Neural progenitor cell (in vitro differentiated cells): ENCODE results near the gene FAM107A. TPM values are rescaled to one million over a fixed set of nuclear protein-coding genes. Genes with fewer than 3 reads are reported as not detected.

ENCODE experiments used
- DNase-seq: peaks from one replicate; pipeline ENCODE4 v3.0.0-alpha.2; 2016; ENCODE audit warnings: low spot score
- H2AFZ ChIP-seq: fragments of 200-600 bp; sonication (generic); replicated peaks from 2 replicates; pipeline ENCODE4 v1.6.1; 2016; ENCODE audit warnings: antibody characterized with exemption
- H3F3A ChIP-seq: fragments of 200-600 bp; sonication (generic); 2 replicates; pipeline ENCODE4 v1.6.1; 2016; ENCODE audit warnings: antibody characterized with exemption, low read depth
- H3K27ac ChIP-seq: fragments of 200-600 bp; sonication (generic); 2 replicates; pipeline ENCODE4 v1.5.1; 2016; ENCODE audit warnings: mild to moderate bottlenecking
- H3K27me3 ChIP-seq: fragments of 200-600 bp; sonication (generic); 2 replicates; pipeline ENCODE4 v1.6.1; 2016; ENCODE audit warnings: mild to moderate bottlenecking, moderate library complexity
- H3K36me3 ChIP-seq: fragments of 200-600 bp; sonication (generic); 2 replicates; pipeline ENCODE4 v1.5.1; 2016
- H3K4me1 ChIP-seq: fragments of 200-600 bp; sonication (generic); 2 replicates; pipeline ENCODE4 v1.6.1; 2016; ENCODE audit warnings: mixed run types
- H3K4me2 ChIP-seq: fragments of 200-600 bp; sonication (generic); 2 replicates; pipeline ENCODE4 v1.6.1; 2016
- H3K4me3 ChIP-seq: fragments of 200-600 bp; sonication (generic); 2 replicates; pipeline ENCODE4 v1.5.1; 2016
- H3K79me2 ChIP-seq: fragments of 200-600 bp; sonication (generic); 2 replicates; pipeline ENCODE4 v1.6.1; 2016; ENCODE audit warnings: low read depth
- H3K9ac ChIP-seq: fragments of 200-600 bp; sonication (generic); 2 replicates; pipeline ENCODE4 v1.6.1; 2016
- H3K9me3 ChIP-seq: fragments of 200-600 bp; sonication (generic); 2 replicates; pipeline ENCODE4 v1.5.1; 2016; ENCODE audit warnings: low read depth
- H4K20me1 ChIP-seq: fragments of 200-600 bp; sonication (generic); 2 replicates; pipeline ENCODE4 v1.6.1; 2016; ENCODE audit warnings: low read depth
- H3K27ac Mint-ChIP-seq: 3 replicates; pipeline ENCODE4 v1.8.0; 2021; ENCODE audit warnings: mixed read lengths
- H3K27me3 Mint-ChIP-seq: 2 replicates; pipeline ENCODE4 v1.8.0; 2022; ENCODE audit warnings: low read depth, mild to moderate bottlenecking, inconsistent platforms, moderate library complexity, mixed read lengths; ENCODE audit not compliant: insufficient read depth
- H3K36me3 Mint-ChIP-seq: 3 replicates; pipeline ENCODE4 v1.8.0; 2021; ENCODE audit warnings: mixed read lengths
- H3K4me1 Mint-ChIP-seq: 3 replicates; pipeline ENCODE4 v1.8.0; 2021; ENCODE audit warnings: mixed read lengths
- H3K4me3 Mint-ChIP-seq: 3 replicates; pipeline ENCODE4 v1.8.0; 2021; ENCODE audit warnings: mild to moderate bottlenecking, moderate library complexity, mixed read lengths
- H3K9me3 Mint-ChIP-seq: 3 replicates; pipeline ENCODE4 v1.8.0; 2020; ENCODE audit warnings: mixed read lengths
- EZH2 ChIP-seq: fragments of 200-600 bp; sonication (generic); IDR thresholded peaks from 2 replicates; pipeline ENCODE4 v1.6.1; 2017; ENCODE audit warnings: antibody characterized with exemption, mild to moderate bottlenecking, moderate library complexity
- EZH2phosphoT487 ChIP-seq: fragments of 200-600 bp; sonication (generic); IDR thresholded peaks from 2 replicates; pipeline ENCODE4 v1.6.1; 2017; ENCODE audit warnings: antibody characterized with exemption
- total RNA-seq: library from RNA; depleted of rRNA; stranded (reverse); fragments of >200 nt; gene quantifications from 2 replicates; pipeline ENCODE4 v1.2.3, GENCODE V29; 2015; ENCODE audit warnings: low replicate concordance
- TF ChIP-seq, protein P1 (sequence below): fragments of 200-600 bp; sonication (generic); IDR thresholded peaks from 2 replicates; pipeline ENCODE4 v1.5.1; 2017; ENCODE audit warnings: antibody characterized with exemption, mild to moderate bottlenecking

FAM107A gene
- total RNA-seq, 1 donor from 2014 or later = 0.11 TPM

DNA sequence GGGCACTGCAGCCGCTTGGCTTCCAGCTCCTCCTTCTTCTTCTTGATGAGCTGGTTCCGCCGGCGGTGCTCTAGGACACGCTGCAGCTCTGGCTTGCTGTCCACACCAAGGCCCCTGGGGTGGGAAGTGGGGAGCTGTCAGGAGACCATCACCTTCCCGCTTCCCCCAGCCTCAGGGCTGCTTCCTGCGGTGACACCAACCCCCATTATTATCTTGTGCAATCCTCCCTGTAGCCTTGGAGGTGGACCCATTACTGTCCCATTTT is 10.0 kb downstream of the FAM107A start:
- Histone ChIP-seq H3K4me1 (peaks cover 13% of the 10 kb centered on the region), H3K4me3 (no peak overlapping the region), H3K4me2 (no peak overlapping the region), H3K36me3 (no peaks in the 10 kb centered on the region), H3K9me3 (no peaks in the 10 kb centered on the region), H4K20me1 (no peaks in the 10 kb centered on the region), H3K79me2 (no peaks in the 10 kb centered on the region), H3K27ac (no peak overlapping the region), H3K9ac (no peak overlapping the region), H3K27me3 (no peaks in the 10 kb centered on the region), H2AFZ (no peak overlapping the region), H3F3A (peaks cover 4% of the 10 kb centered on the region)
- DNase-seq = no peak
- peaks cover 35% of the 10 kb centered on the region for H3K4me1 Mint-ChIP-seq
- H3K36me3 Mint-ChIP-seq = no peaks in the 10 kb centered on the region
- TF ChIP-seq, protein P1, sequence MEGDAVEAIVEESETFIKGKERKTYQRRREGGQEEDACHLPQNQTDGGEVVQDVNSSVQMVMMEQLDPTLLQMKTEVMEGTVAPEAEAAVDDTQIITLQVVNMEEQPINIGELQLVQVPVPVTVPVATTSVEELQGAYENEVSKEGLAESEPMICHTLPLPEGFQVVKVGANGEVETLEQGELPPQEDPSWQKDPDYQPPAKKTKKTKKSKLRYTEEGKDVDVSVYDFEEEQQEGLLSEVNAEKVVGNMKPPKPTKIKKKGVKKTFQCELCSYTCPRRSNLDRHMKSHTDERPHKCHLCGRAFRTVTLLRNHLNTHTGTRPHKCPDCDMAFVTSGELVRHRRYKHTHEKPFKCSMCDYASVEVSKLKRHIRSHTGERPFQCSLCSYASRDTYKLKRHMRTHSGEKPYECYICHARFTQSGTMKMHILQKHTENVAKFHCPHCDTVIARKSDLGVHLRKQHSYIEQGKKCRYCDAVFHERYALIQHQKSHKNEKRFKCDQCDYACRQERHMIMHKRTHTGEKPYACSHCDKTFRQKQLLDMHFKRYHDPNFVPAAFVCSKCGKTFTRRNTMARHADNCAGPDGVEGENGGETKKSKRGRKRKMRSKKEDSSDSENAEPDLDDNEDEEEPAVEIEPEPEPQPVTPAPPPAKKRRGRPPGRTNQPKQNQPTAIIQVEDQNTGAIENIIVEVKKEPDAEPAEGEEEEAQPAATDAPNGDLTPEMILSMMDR = no peak
- TF ChIP-seq EZH2phosphoT487 = no peak
- no peak for TF ChIP-seq EZH2
- no peak overlapping the region for H3K4me3 Mint-ChIP-seq
- no peak overlapping the region for H3K27ac Mint-ChIP-seq
- peaks cover 31% of the 10 kb centered on the region for H3K27me3 Mint-ChIP-seq
- H3K9me3 Mint-ChIP-seq = peaks cover 13% of the 10 kb centered on the region

DNA sequence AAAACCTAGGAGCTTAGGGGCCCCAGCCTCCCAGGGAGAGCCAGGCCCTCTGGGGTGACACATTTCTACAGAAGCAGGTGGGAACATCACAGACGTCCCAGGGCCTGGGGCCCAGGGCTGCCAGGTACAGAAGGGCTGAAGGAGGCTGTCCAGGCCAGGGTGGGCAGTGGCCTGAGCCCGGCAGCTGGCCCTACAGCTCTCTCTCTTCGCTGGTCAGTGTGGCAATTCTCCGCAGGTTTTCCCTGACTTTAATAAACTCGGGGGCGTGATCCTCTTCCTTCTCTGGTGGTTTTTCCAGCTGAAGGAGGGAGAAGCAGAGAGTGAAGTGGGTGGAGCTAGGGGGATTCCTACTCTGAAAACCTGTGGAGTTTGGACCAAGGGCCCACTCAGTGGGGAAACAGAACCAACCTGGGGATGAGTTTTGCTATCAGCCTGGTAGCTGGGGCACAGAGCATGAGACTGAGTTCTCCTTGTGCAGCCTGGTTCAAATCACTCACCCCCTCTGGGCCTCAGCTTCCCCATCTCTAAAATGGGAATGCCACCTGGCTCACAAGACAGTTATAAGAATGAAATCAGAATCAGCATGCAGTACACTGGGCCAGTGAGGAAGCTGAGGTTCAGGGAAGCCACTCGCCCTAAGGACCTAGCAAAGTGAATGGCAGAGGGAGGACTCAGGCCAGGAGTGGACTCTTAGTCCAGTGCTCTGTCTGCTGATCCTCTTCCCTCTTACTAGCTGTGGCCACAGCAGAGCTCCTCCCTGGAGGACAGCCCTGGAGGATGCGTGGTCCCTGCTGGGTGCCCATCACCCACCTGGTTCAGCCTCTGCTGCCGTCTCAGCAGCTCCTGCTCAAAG is 10.6 kb downstream of the FAM107A start:
- no peaks in the 10 kb centered on the region for H3K36me3 Mint-ChIP-seq
- H3K36me3 ChIP-seq = no peaks in the 10 kb centered on the region
- H3K9me3 Mint-ChIP-seq = peaks cover 8% of the 10 kb centered on the region
- no peaks in the 10 kb centered on the region for H3K79me2 ChIP-seq
- TF ChIP-seq EZH2phosphoT487 = no peak
- TF ChIP-seq EZH2 = no peak
- TF ChIP-seq, protein P1 = no peak
- H3K4me3 Mint-ChIP-seq = no peak overlapping the region
- no peak overlapping the region for H3K4me2 ChIP-seq
- H3K9ac ChIP-seq = no peak overlapping the region
- H3K4me3 ChIP-seq = no peak overlapping the region
- H3K4me1 Mint-ChIP-seq = peaks cover 32% of the 10 kb centered on the region
- no peaks in the 10 kb centered on the region for H4K20me1 ChIP-seq
- no peaks in the 10 kb centered on the region for H3K27me3 ChIP-seq
- peaks cover 13% of the 10 kb centered on the region for H3K4me1 ChIP-seq
- no peak for DNase-seq
- no peak overlapping the region for H3K27ac ChIP-seq
- no peaks in the 10 kb centered on the region for H3K9me3 ChIP-seq
- no peak overlapping the region for H3K27ac Mint-ChIP-seq
- peaks cover 26% of the 10 kb centered on the region for H3K27me3 Mint-ChIP-seq
- no peak overlapping the region for H2AFZ ChIP-seq
- H3F3A ChIP-seq = peaks cover 7% of the 10 kb centered on the region

DNA sequence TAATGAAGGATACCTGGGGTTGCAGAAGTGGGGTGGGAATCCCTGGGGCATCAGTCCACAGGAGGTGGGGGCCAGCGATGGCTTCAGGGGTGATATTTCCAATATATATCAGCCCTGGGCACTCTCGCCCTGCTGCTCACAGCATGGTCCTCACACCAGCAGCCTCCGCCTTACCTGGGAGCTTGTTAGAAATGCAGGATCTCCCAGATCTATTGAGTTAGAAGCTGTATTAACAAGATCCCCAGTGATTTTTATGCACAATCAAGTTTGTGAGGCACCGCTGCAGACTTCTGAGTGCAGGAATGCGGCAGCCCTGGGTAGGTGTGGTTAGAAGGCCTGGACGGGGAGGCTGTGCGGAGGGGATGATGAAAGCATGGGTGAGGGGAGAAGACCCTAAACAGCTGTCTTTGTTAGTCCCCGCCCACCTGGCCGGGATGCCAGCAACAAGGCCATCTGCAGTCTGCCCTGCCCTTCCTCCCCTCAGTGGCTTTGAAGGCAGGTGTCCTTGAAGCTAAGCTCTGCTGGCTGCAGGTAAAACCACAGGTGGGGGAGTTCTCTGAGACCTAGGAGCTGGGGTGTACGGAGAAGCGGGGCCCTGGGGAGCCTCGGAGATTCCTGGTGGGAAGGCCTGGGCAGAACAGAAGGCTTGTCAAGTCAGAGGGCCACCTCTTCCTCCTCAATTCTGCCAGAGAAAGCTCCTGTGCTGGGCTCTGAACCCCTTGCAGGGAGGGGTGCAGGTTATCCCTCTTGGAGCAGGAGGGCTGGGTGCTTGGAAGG is 11.4 kb downstream of the FAM107A start:
- Histone ChIP-seq H3K4me1 (peaks cover 17% of the 10 kb centered on the region), H3K27me3 (no peaks in the 10 kb centered on the region), H3K27ac (no peak overlapping the region), H3K36me3 (no peaks in the 10 kb centered on the region), H3K79me2 (no peaks in the 10 kb centered on the region), H3F3A (peaks cover 15% of the 10 kb centered on the region), H3K9me3 (no peaks in the 10 kb centered on the region), H3K4me3 (no peak overlapping the region), H3K4me2 (no peak overlapping the region), H4K20me1 (no peaks in the 10 kb centered on the region), H2AFZ (no peak overlapping the region), H3K9ac (no peak overlapping the region)
- peaks cover 2% of the 10 kb centered on the region for H3K9me3 Mint-ChIP-seq
- H3K27ac Mint-ChIP-seq = peak overlapping the region; percentile 68
- TF ChIP-seq EZH2phosphoT487 (no peak), EZH2 (no peak)
- TF ChIP-seq, protein P1 = no peak
- no peak overlapping the region for H3K4me3 Mint-ChIP-seq
- peaks cover 36% of the 10 kb centered on the region for H3K4me1 Mint-ChIP-seq
- peaks cover 26% of the 10 kb centered on the region for H3K27me3 Mint-ChIP-seq
- H3K36me3 Mint-ChIP-seq = no peaks in the 10 kb centered on the region
- peak; percentile 52 for DNase-seq
